ENCODE results near the gene PABPC4L. TPM values are rescaled to one million over a fixed set of nuclear protein-coding genes. Genes with fewer than 3 reads are reported as not detected.

PABPC4L gene
- total RNA-seq, 4 donors from 2014 or later: 0.17 to 0.48 (median 0.29) TPM

GRCh38 chr4:134189949-134190348 lies 11.6 kb downstream of the PABPC4L start:
- TF ChIP-seq POLR2AphosphoS5 (IDR thresholded peaks at IDR 0.05) (no peak), POLR2A (IDR thresholded peaks at IDR 0.05) (no peak), CTCF (IDR thresholded peaks at IDR 0.05) (no peak), EP300 (IDR thresholded peaks at IDR 0.05) (no peak)
- Histone ChIP-seq H3K27me3 (no peaks in the 10 kb centered on the region), H3K4me1 (no peaks in the 10 kb centered on the region), H3K27ac (no peak overlapping the region), H3K9me3 (no peaks in the 10 kb centered on the region), H3K4me3 (no peak overlapping the region), H3K36me3 (no peaks in the 10 kb centered on the region)
- 0% methylated on average over 1 of the region's 1 CpG for WGBS
- DNase-seq (ENCODE audit: low spot score in 2 of 2): no peak

GRCh38 chr4:134189480-134189879 lies 12.1 kb downstream of the PABPC4L start:
- WGBS: 48% methylated on average over 1 of the region's 1 CpG
- TF ChIP-seq POLR2A (IDR thresholded peaks at IDR 0.05) (no peak), POLR2AphosphoS5 (IDR thresholded peaks at IDR 0.05) (no peak), EP300 (IDR thresholded peaks at IDR 0.05) (no peak), CTCF (IDR thresholded peaks at IDR 0.05) (no peak)
- no peaks in the 10 kb centered on the region for H3K36me3 ChIP-seq
- no peaks in the 10 kb centered on the region for H3K9me3 ChIP-seq
- H3K27ac ChIP-seq: no peak overlapping the region
- no peak overlapping the region for H3K4me3 ChIP-seq
- no peaks in the 10 kb centered on the region for H3K27me3 ChIP-seq
- DNase-seq (ENCODE audit: low spot score in 2 of 2): no peak
- H3K4me1 ChIP-seq: no peaks in the 10 kb centered on the region

GRCh38 chr4:134178706-134179105 lies 22.9 kb downstream of the PABPC4L start:
- Histone ChIP-seq H3K4me1 (no peaks in the 10 kb centered on the region), H3K9me3 (peaks cover 14% of the 10 kb centered on the region), H3K36me3 (no peaks in the 10 kb centered on the region), H3K27ac (no peak overlapping the region), H3K27me3 (no peaks in the 10 kb centered on the region), H3K4me3 (no peak overlapping the region)
- no peak for DNase-seq (ENCODE audit: low spot score in 2 of 2)
- TF ChIP-seq EP300 (IDR thresholded peaks at IDR 0.05) (no peak), POLR2A (IDR thresholded peaks at IDR 0.05) (no peak), CTCF (IDR thresholded peaks at IDR 0.05) (no peak), POLR2AphosphoS5 (IDR thresholded peaks at IDR 0.05) (no peak)

GRCh38 chr4:134174271-134174670 lies 27.3 kb downstream of the PABPC4L start:
- H3K36me3 ChIP-seq: no peaks in the 10 kb centered on the region
- H3K4me1 ChIP-seq: no peaks in the 10 kb centered on the region
- 92% methylated on average over 1 of the region's 1 CpG for WGBS
- no peaks in the 10 kb centered on the region for H3K27me3 ChIP-seq
- no peaks in the 10 kb centered on the region for H3K9me3 ChIP-seq
- H3K4me3 ChIP-seq: no peak overlapping the region
- H3K27ac ChIP-seq: no peak overlapping the region
- DNase-seq (ENCODE audit: low spot score in 2 of 2): no peak
- no peak for TF ChIP-seq EP300 (IDR thresholded peaks at IDR 0.05)
- no peak for TF ChIP-seq CTCF (IDR thresholded peaks at IDR 0.05)
- no peak for TF ChIP-seq POLR2AphosphoS5 (IDR thresholded peaks at IDR 0.05)
- no peak for TF ChIP-seq POLR2A (IDR thresholded peaks at IDR 0.05)

- Histone ChIP-seq H3K36me3 (no peaks in the 10 kb centered on the region), H3K27ac (no peak overlapping the region), H3K4me3 (no peak overlapping the region), H3K4me1 (no peaks in the 10 kb centered on the region), H3K27me3 (no peaks in the 10 kb centered on the region), H3K9me3 (peaks cover 6% of the 10 kb centered on the region)
- DNase-seq (ENCODE audit: low spot score in 2 of 2): no peak
- 61% methylated on average over 1 of the region's 2 CpGs for WGBS
- TF ChIP-seq EP300 (IDR thresholded peaks at IDR 0.05) (no peak), POLR2A (IDR thresholded peaks at IDR 0.05) (no peak), POLR2AphosphoS5 (IDR thresholded peaks at IDR 0.05) (no peak), CTCF (IDR thresholded peaks at IDR 0.05) (no peak)
Observed at GRCh38 chr4:134160211-134160610, 41.4 kb downstream of the PABPC4L start.
